PC-9 (cell line): Measurements from ENCODE around the gene C4orf54. TPM values are rescaled to one million over a fixed set of nuclear protein-coding genes. Genes with fewer than 3 reads are reported as not detected.

Experiments
- BruUV-seq: library from RNA; stranded (reverse); fragments of 400-500 nt; replicated peaks from 2 replicates; lab custom pipeline; 2021; lab: Mats Ljungman, UMichigan
- CTCF ChIA-PET: fragments of 300-600 bp; sonication (Branson Sonifier 250); formaldehyde crosslinking; loops from one replicate; lab custom pipeline; 2022; ENCODE audit warnings: antibody characterized with exemption; lab: Charles Lee
- POLR2A ChIA-PET: fragments of 300-600 bp; sonication (Branson Sonifier 250); formaldehyde crosslinking; loops from one replicate; lab custom pipeline; 2022; ENCODE audit warnings: antibody characterized with exemption; ENCODE audit not compliant: unreplicated experiment; lab: Charles Lee
- DNase-seq, 2 experiments: peaks; one replicate each; pipeline versions ENCODE4 v3.0.0 to v3.0.0-alpha.2; 2015 to 2022; ENCODE audit warnings: mixed read lengths in 1 of 2
- H2AFZ ChIP-seq: fragments of 200-600 bp; sonication (generic); 2 replicates; pipeline ENCODE4 v1.8.1; 2017; ENCODE audit warnings: antibody characterized with exemption
- H3F3A ChIP-seq: fragments of 200-600 bp; sonication (generic); 2 replicates; pipeline ENCODE4 v1.8.1; 2017; ENCODE audit warnings: antibody characterized with exemption, mild to moderate bottlenecking, low read depth; ENCODE audit not compliant: insufficient read depth
- H3K27ac ChIP-seq: fragments of 200-600 bp; sonication (generic); 2 replicates; pipeline ENCODE4 v1.6.1; 2016; ENCODE audit warnings: mixed run types
- H3K27me3 ChIP-seq: fragments of 200-600 bp; sonication (generic); 2 replicates; pipeline ENCODE4 v1.6.1; 2016; ENCODE audit warnings: low read depth, mixed run types; ENCODE audit not compliant: insufficient read depth
- H3K36me3 ChIP-seq: fragments of 200-600 bp; sonication (generic); 2 replicates; pipeline ENCODE4 v1.6.1; 2016; ENCODE audit warnings: low read depth, mixed run types
- H3K4me1 ChIP-seq: fragments of 200-600 bp; sonication (generic); replicated peaks from 2 replicates; pipeline ENCODE4 v1.6.1; 2016; ENCODE audit warnings: mixed run types; ENCODE audit not compliant: insufficient read depth
- H3K4me2 ChIP-seq: fragments of 200-600 bp; sonication (generic); 2 replicates; pipeline ENCODE4 v1.6.1; 2017; ENCODE audit warnings: mixed run types
- H3K4me3 ChIP-seq: fragments of 200-600 bp; sonication (generic); 2 replicates; pipeline ENCODE4 v1.6.1; 2016; ENCODE audit warnings: mixed run types
- H3K79me2 ChIP-seq: fragments of 200-600 bp; sonication (generic); 2 replicates; pipeline ENCODE4 v1.6.1; 2017; ENCODE audit warnings: low read depth, mixed run types
- H3K9me2 ChIP-seq: fragments of 200-600 bp; sonication (generic); 2 replicates; pipeline ENCODE4 v1.8.1; 2017; ENCODE audit warnings: mild to moderate bottlenecking; ENCODE audit not compliant: insufficient read depth
- H3K9me3 ChIP-seq: fragments of 200-600 bp; sonication (generic); 2 replicates; pipeline ENCODE4 v1.8.1; 2016; ENCODE audit warnings: low read depth; ENCODE audit not compliant: insufficient read depth
- H4K20me1 ChIP-seq: fragments of 200-600 bp; sonication (generic); 2 replicates; pipeline ENCODE4 v1.8.1; 2017; ENCODE audit not compliant: insufficient read depth
- EZH2 ChIP-seq: fragments of 200-600 bp; sonication (generic); IDR thresholded peaks from 2 replicates; pipeline ENCODE4 v1.8.0; 2017; ENCODE audit warnings: antibody characterized with exemption, low read depth
- intact Hi-C: fragments of 100-400 bp; cut with micrococcal nuclease; formaldehyde crosslinking; loops from one replicate; pipeline ENCODE4 v1.10.0; 2022; ENCODE audit not compliant: unreplicated experiment
- total RNA-seq: library from RNA; stranded (reverse); gene quantifications from 2 replicates; pipeline ENCODE4 v1.2.3, GENCODE V29; 2021
- TF ChIP-seq, protein P1 (sequence below): fragments of 200-600 bp; sonication (generic); conservative IDR thresholded peaks from 2 replicates; pipeline ENCODE4 v1.6.1; 2017; ENCODE audit warnings: mixed run types, antibody characterized with exemption, mild to moderate bottlenecking, moderate library complexity

The C4orf54 gene
- total RNA-seq, 1 experiment from 2014 or later, result 0.22 TPM

DNA sequence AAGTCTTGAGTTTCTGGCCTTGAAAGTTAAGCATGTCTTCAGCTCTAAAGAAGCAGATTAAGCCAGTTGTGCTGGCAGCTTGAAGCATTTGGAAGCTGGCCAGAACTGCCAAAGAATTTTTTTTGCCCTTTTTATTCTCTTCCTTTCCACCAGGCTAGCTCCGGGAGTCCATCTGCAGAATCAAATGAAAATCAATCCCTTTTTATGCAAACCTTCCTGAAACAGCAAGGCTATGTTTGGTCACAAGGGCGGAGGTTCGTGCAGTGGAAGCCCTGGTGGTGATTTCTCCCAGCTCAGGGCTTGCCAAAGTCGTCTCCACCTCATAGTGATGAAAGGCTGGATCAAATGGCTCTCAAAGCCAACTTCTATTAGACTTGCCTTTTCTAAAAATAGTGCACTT, 21.6 kb upstream of the C4orf54 start:
- no peak for TF ChIP-seq EZH2
- TF ChIP-seq, protein P1, sequence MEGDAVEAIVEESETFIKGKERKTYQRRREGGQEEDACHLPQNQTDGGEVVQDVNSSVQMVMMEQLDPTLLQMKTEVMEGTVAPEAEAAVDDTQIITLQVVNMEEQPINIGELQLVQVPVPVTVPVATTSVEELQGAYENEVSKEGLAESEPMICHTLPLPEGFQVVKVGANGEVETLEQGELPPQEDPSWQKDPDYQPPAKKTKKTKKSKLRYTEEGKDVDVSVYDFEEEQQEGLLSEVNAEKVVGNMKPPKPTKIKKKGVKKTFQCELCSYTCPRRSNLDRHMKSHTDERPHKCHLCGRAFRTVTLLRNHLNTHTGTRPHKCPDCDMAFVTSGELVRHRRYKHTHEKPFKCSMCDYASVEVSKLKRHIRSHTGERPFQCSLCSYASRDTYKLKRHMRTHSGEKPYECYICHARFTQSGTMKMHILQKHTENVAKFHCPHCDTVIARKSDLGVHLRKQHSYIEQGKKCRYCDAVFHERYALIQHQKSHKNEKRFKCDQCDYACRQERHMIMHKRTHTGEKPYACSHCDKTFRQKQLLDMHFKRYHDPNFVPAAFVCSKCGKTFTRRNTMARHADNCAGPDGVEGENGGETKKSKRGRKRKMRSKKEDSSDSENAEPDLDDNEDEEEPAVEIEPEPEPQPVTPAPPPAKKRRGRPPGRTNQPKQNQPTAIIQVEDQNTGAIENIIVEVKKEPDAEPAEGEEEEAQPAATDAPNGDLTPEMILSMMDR, result no peak
- no TSS peak for BruUV-seq
- CTCF ChIA-PET, result interaction anchor here (0.5 kb wide), 1 partner anchor 132 kb away, joined by 9 read pairs; no protein-coding TSS in a partner anchor

DNA sequence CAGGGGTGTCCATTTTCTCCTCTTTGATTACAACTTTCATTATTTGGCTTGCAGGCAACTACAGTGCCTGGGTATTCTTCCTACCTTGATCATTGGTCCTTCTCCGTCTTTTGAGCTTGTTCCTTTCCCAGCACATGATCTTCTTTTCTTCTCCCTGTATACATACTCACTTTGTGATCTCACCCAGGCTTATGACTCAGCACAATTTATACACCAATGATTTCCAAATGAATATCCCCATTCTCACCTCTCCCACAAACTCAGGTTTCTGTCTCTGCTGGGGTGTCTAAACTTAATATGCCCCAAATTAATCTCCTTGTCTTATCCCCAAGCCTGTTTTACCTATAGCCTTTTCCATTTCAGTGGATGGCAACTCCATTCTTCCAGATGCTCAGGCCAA, 19.5 kb upstream of the C4orf54 start:
- no peaks in the 10 kb centered on the region for H3K9me2 ChIP-seq
- no peaks in the 10 kb centered on the region for H3K79me2 ChIP-seq
- H3K4me2 ChIP-seq, result no peak overlapping the region
- H3F3A ChIP-seq, result no peaks in the 10 kb centered on the region
- DNase-seq, result no peak
- ChIA-PET CTCF (no interaction called here), POLR2A (interaction anchor here (0.5 kb wide), 1 partner anchor 217 kb away, joined by 6 read pairs; the partner anchor contains the start of gene LAMTOR3)
- no peak overlapping the region for H3K4me3 ChIP-seq
- H3K9me3 ChIP-seq, result peaks cover 11% of the 10 kb centered on the region; the same call in 1 of the 2 replicates
- H3K36me3 ChIP-seq, result no peaks in the 10 kb centered on the region
- no peaks in the 10 kb centered on the region for H4K20me1 ChIP-seq
- no TSS peak for BruUV-seq
- intact Hi-C loops, result no loop called here
- no peak overlapping the region for H3K27ac ChIP-seq
- H3K4me1 ChIP-seq, result no peaks in the 10 kb centered on the region
- peak overlapping the region; percentile 42; the same call in 1 of the 2 replicates for H2AFZ ChIP-seq
- no peak for TF ChIP-seq EZH2
- TF ChIP-seq, protein P1, result no peak
- no peaks in the 10 kb centered on the region for H3K27me3 ChIP-seq

More for the DNA sequence above, 21.6 kb upstream of the C4orf54 start:
- H3K36me3 ChIP-seq, result no peaks in the 10 kb centered on the region
- H3K4me1 ChIP-seq, result no peaks in the 10 kb centered on the region
- no peaks in the 10 kb centered on the region for H3F3A ChIP-seq
- H3K4me3 ChIP-seq, result no peak overlapping the region
- no peak overlapping the region for H2AFZ ChIP-seq
- POLR2A ChIA-PET, result no interaction called here
- no peaks in the 10 kb centered on the region for H4K20me1 ChIP-seq
- intact Hi-C loops, result no loop called here
- H3K9me2 ChIP-seq, result no peaks in the 10 kb centered on the region
- no peak overlapping the region for H3K27ac ChIP-seq
- no peak overlapping the region for H3K4me2 ChIP-seq
- H3K9me3 ChIP-seq, result no peaks in the 10 kb centered on the region
- no peak for DNase-seq
- no peaks in the 10 kb centered on the region for H3K27me3 ChIP-seq
- no peaks in the 10 kb centered on the region for H3K79me2 ChIP-seq

DNA sequence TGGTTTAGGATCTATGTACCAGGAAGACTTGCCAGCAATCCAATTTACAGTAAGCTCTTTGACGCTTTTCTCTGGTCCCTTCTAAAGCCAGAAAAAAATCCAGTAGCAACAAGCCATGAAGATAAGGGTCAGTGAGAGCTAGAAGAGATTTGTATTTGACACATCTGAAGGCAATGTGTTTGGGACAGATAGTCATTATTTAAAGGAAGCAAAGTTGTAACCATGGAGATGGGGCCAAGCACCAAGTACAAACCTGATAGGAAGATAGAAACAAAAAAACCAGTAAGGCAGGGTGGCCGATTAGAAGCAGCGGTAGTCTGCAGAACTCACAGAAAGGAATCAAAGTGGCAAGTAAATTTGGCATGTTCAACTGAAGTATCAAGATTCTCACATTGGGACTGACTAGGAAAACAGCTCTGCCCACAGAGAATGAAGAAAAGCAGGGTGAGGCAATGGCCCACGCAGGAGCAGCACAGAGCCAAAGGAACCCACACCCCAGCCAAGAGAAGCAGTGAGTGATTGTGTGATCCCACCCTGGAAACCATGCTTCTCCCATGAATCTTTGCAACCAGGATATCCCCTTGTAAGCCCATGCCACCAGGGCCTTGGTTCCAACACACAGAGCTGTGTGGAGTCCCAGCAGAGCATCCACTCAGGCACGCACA, 12.9 kb upstream of the C4orf54 start:
- no peaks in the 10 kb centered on the region for H3F3A ChIP-seq
- ChIA-PET POLR2A (no interaction called here), CTCF (no interaction called here)
- H3K4me3 ChIP-seq, result no peak overlapping the region
- no peak for DNase-seq
- no peak overlapping the region for H3K4me2 ChIP-seq
- H3K27ac ChIP-seq, result no peak overlapping the region
- peaks cover 11% of the 10 kb centered on the region; the same call in 1 of the 2 replicates for H3K9me3 ChIP-seq
- intact Hi-C loops, result no loop called here
- TF ChIP-seq, protein P1, result no peak
- TF ChIP-seq EZH2, result no peak
- no peak overlapping the region for H2AFZ ChIP-seq
- H3K79me2 ChIP-seq, result no peaks in the 10 kb centered on the region
- H3K36me3 ChIP-seq, result no peaks in the 10 kb centered on the region
- no TSS peak for BruUV-seq
- no peaks in the 10 kb centered on the region for H3K4me1 ChIP-seq
- no peaks in the 10 kb centered on the region; the same call in 1 of the 2 replicates for H3K9me2 ChIP-seq
- no peaks in the 10 kb centered on the region for H4K20me1 ChIP-seq
- H3K27me3 ChIP-seq, result no peaks in the 10 kb centered on the region
